Measurements from ENCODE around the gene GSKIP. TPM values are rescaled to one million over a fixed set of nuclear protein-coding genes. Genes with fewer than 3 reads are reported as not detected.
"Not testable (repeated sequence)": the region's sequence is repeated elsewhere in the genome, so short reads cannot be mapped to it uniquely, and the experiment has no call there.

GSKIP gene
- total and polyA plus RNA-seq, 8 donors = 3.4 to 13.8 (median 8.5) TPM

- no peak for ATAC-seq
- H3K4me1 ChIP-seq = no peaks in the 10 kb centered on the region
- 93 to 96% methylated on average over 7 of the region's 7 CpGs for WGBS, 2 donors
Measured at GRCh38 chr14:96324219-96324618, 39.1 kb upstream of the GSKIP start.

GRCh38 chr14:96338551-96338950 lies 24.8 kb upstream of the GSKIP start:
- Histone ChIP-seq H3K4me1 (no peaks in the 10 kb centered on the region), H3K27ac (no peak overlapping the region), H3K27me3 (no peaks in the 10 kb centered on the region), H3K36me3 (peaks cover 0 to 6% (median 0%) of the 10 kb centered on the region in 3 donors), H3K4me3 (no peak overlapping the region), H3K9me3 (no peaks in the 10 kb centered on the region)
- ATAC-seq (no peak), DNase-seq (no peak), FAIRE-seq (no peak)
- intact Hi-C loops (cut with DNase I) = no loop called here
- 94 to 100% methylated on average over 1 of the region's 1 CpG for WGBS, 2 donors
- no peak for TF ChIP-seq CTCF (IDR thresholded peaks at IDR 0.05)

More at GRCh38 chr14:96324219-96324618, 39.1 kb upstream of the GSKIP start:
- Histone ChIP-seq H3K9me3 (no peaks in the 10 kb centered on the region), H3K36me3 (peaks cover 0 to 56% (median 13%) of the 10 kb centered on the region in 3 donors), H3K27ac (no peak overlapping the region), H3K4me3 (no peak overlapping the region), H3K27me3 (no peaks in the 10 kb centered on the region)
- TF ChIP-seq CTCF (IDR thresholded peaks at IDR 0.05) = no peak
- FAIRE-seq (no peak), DNase-seq (no peak)
- intact Hi-C loops (cut with DNase I) = no loop called here

- ATAC-seq (no peak), DNase-seq (no peak), FAIRE-seq (no peak)
- TF ChIP-seq CTCF (IDR thresholded peaks at IDR 0.05) = no peak
- whole genome bisulfite sequencing, 2 donors = 81 to 87% methylated on average over 3 of the region's 3 CpGs
- peaks cover 0 to 12% (median 0%) of the 10 kb centered on the region in 3 donors for H3K36me3 ChIP-seq
- H3K9me3 ChIP-seq = no peaks in the 10 kb centered on the region
- intact Hi-C loops (cut with DNase I) = no loop called here
- no peak overlapping the region for H3K27ac ChIP-seq
- no peaks in the 10 kb centered on the region for H3K27me3 ChIP-seq
- H3K4me3 ChIP-seq = no peak overlapping the region
- H3K4me1 ChIP-seq = no peaks in the 10 kb centered on the region
Measured at GRCh38 chr14:96341323-96341722, 22.0 kb upstream of the GSKIP start.

GRCh38 chr14:96345669-96346068 lies 17.7 kb upstream of the GSKIP start:
- Histone ChIP-seq H3K4me1 (no peaks in the 10 kb centered on the region), H3K9me3 (no peaks in the 10 kb centered on the region), H3K27ac (no peak overlapping the region), H3K36me3 (peaks cover 0 to 8% (median 0%) of the 10 kb centered on the region in 3 donors), H3K27me3 (no peaks in the 10 kb centered on the region), H3K4me3 (no peak overlapping the region)
- intact Hi-C loops (cut with DNase I) = no loop called here
- DNase-seq (no peak), FAIRE-seq (no peak), ATAC-seq (no peak)
- 79 to 85% methylated on average over 2 of the region's 2 CpGs for WGBS, 2 donors
- no peak for TF ChIP-seq CTCF (IDR thresholded peaks at IDR 0.05)

GRCh38 chr14:96347957-96348356 lies 15.4 kb upstream of the GSKIP start:
- H3K27ac ChIP-seq; DNase-seq; H3K27me3 ChIP-seq; H3K4me3 ChIP-seq; H3K36me3 ChIP-seq; ATAC-seq; H3K9me3 ChIP-seq; FAIRE-seq; H3K4me1 ChIP-seq; intact Hi-C loops (cut with DNase I): not testable (repeated sequence)
- WGBS, 2 donors = 98% methylated on average over 2 of the region's 2 CpGs

All from pancreas (tissue), 10 donors.